K562 (cell line): ENCODE results near the gene SLC35D2. TPM values are rescaled to one million over a fixed set of nuclear protein-coding genes. Genes with fewer than 3 reads are reported as not detected.

Source experiments
- FOXK2 ChIP-seq, 2 experiments: fragments of 450-650 bp; IDR thresholded peaks in 1 of 2; conservative IDR thresholded peaks in 1 of 2; 2 replicates each; pipeline ENCODE4 v1.6.1; 2016; ENCODE audit warnings: low read depth in 2 of 2, mild to moderate bottlenecking in 1 of 2
- IRF9 ChIP-seq: fragments of 450-650 bp; IDR thresholded peaks from 2 replicates; pipeline ENCODE4 v1.6.1; 2016; ENCODE audit warnings: missing biosample characterization, missing genetic modification characterization
- REST ChIP-seq, 2 experiments: fragments of 450-650 bp; formaldehyde crosslinking in 1 of 2; IDR thresholded peaks; 2 replicates each; pipeline versions ENCODE4 v1.4.0 to v1.6.1; 2014 to 2020; ENCODE audit warnings: mild to moderate bottlenecking in 2 of 2, borderline replicate concordance in 1 of 2, low read depth in 1 of 2
- polyA plus RNA-seq, 8 experiments: library from polyadenylated mRNA; depleted of rRNA in 4 of 8; stranded (reverse) in 5 of 8; unstranded in 3 of 8; fragments of >200 nt; fragmentation: Nextera tagmentation in 2 of 8; fragmentation: Illumina TruSeq in 1 of 8; extraction: Ambion mirVana in 2 of 8; extraction: Trizol in 1 of 8; gene quantifications; 2 replicates each; pipeline versions ENCODE4 v1.2.1 to v1.2.3, GENCODE V29; 2011 to 2014; ENCODE audit warnings: inconsistent platforms in 1 of 8, missing spikeins in 1 of 8
- total RNA-seq, 7 experiments: library from RNA; depleted of rRNA in 6 of 7; stranded (reverse); fragments of >200 nt in 6 of 7; fragmentation: Illumina TruSeq in 2 of 7; extraction: Trizol in 2 of 7; gene quantifications; 2 replicates each; pipeline versions ENCODE4 v1.2.1 to v1.2.3, GENCODE V29; 2011 to 2021; ENCODE audit warnings: low replicate concordance in 1 of 7

Gene SLC35D2
- total and polyA plus RNA-seq, 9 of the 15 experiments (the other 6 are each of a cell fraction or from before 2014, with no cell fraction given): 2.9 to 14.9 (median 11.7) TPM

GRCh38 chr9:96419691-96419969 is 36.1 kb upstream of the SLC35D2 start (continued):
- no peak for TF ChIP-seq REST (IDR thresholded peaks at IDR 0.05; ENCODE audit: borderline replicate concordance)
- TF ChIP-seq REST (CRISPR knock-in tag; IDR thresholded peaks at IDR 0.05; ENCODE audit: low read depth): no peak
- no peak for TF ChIP-seq IRF9 (tag)
- no peak for TF ChIP-seq FOXK2 (conservative IDR thresholded peaks at IDR 0.05 in 1 of 2, IDR thresholded peaks at IDR 0.05 in 1 of 2; ENCODE audit: low read depth in 2 of 2)
